GDM1 (cell line): ENCODE results near the gene TMBIM1.
"Not testable (repeated sequence)": the region's sequence is repeated elsewhere in the genome, so short reads cannot be mapped to it uniquely, and the experiment has no call there.

Source experiments
- DNase-seq: peaks from one replicate; lab custom pipeline; 2025; lab: John Stamatoyannopoulos, UW

TMBIM1 gene

GRCh38 chr2:218318241-218318640, 25.9 kb upstream of the TMBIM1 start:
- DNase-seq: no peak

GRCh38 chr2:218317835-218318234, 25.5 kb upstream of the TMBIM1 start:
- DNase-seq: no peak

- no peak for DNase-seq
Measured at GRCh38 chr2:218317303-218317630, 25.0 kb upstream of the TMBIM1 start.

- no peak for DNase-seq
Measured at GRCh38 chr2:218315397-218315796, 23.1 kb upstream of the TMBIM1 start.

- DNase-seq: not testable (repeated sequence)
Measured at GRCh38 chr2:218314764-218315163, 22.5 kb upstream of the TMBIM1 start.

GRCh38 chr2:218313356-218313755, 21.1 kb upstream of the TMBIM1 start:
- no peak for DNase-seq

GRCh38 chr2:218312267-218312756, 20.0 kb upstream of the TMBIM1 start:
- no peak for DNase-seq

- not testable (repeated sequence) for DNase-seq
Measured at GRCh38 chr2:218311541-218312266, 19.4 kb upstream of the TMBIM1 start.

GRCh38 chr2:218310853-218311540, 18.7 kb upstream of the TMBIM1 start:
- no peak for DNase-seq

- no peak for DNase-seq
Measured at GRCh38 chr2:218307415-218308090, 15.2 kb upstream of the TMBIM1 start.

- no peak for DNase-seq
Measured at GRCh38 chr2:218306184-218306920, 14.0 kb upstream of the TMBIM1 start.

GRCh38 chr2:218305383-218305782, 13.1 kb upstream of the TMBIM1 start:
- DNase-seq: no peak

GRCh38 chr2:218301176-218301819, 9.0 kb upstream of the TMBIM1 start:
- peak; percentile 87 for DNase-seq

- DNase-seq: no peak
Measured at GRCh38 chr2:218300141-218300540, 7.8 kb upstream of the TMBIM1 start.

- no peak for DNase-seq
Measured at GRCh38 chr2:218298314-218298875, 6.1 kb upstream of the TMBIM1 start.

- no peak for DNase-seq
Measured at GRCh38 chr2:218296847-218297246, 4.5 kb upstream of the TMBIM1 start.

- DNase-seq: no peak
Measured at GRCh38 chr2:218296200-218296599, 3.9 kb upstream of the TMBIM1 start.

GRCh38 chr2:218295029-218295428, 2.7 kb upstream of the TMBIM1 start:
- DNase-seq: no peak

- DNase-seq: no peak
Measured at GRCh38 chr2:218294430-218295022, 2.2 kb upstream of the TMBIM1 start.

- DNase-seq: no peak
Measured at GRCh38 chr2:218293715-218294429, 1.6 kb upstream of the TMBIM1 start.
